ENCODE data around the gene GGCX. TPM values are rescaled to one million over a fixed set of nuclear protein-coding genes. Genes with fewer than 3 reads are reported as not detected.

GGCX gene
- total and polyA plus RNA-seq, 12 donors, result 14.9 to 85.2 (median 44.1) TPM

- Histone ChIP-seq H3K27me3 (no peaks in the 10 kb centered on the region), H3K36me3 (replicated peaks in 1 of 2) (peaks cover 0 to 23% of the 10 kb centered on the region in 2 donors), H3K9me3 (replicated peaks in 1 of 3) (no peaks in the 10 kb centered on the region), H3K27ac (peak overlapping the region; percentile 94 to 100 (median 99)), H3K4me3 (peak overlapping the region; percentile 33 to 82 (median 52)), H3K4me1 (replicated peaks in 1 of 2) (peaks cover 20 to 48% of the 10 kb centered on the region in 2 donors)
- no peak for TF ChIP-seq CTCF (IDR thresholded peaks at IDR 0.05)
- peak in 1 of 2 donors; percentile 19 for TF ChIP-seq POLR2A (IDR thresholded peaks at IDR 0.05)
- intact Hi-C loops (cut with DNase I), result loop anchor here (5.0 kb wide), 1 partner anchor 101 kb away; no protein-coding TSS in a partner anchor
- WGBS, 4 donors, result 3 to 5% (median 4%) methylated on average over 31 to 35 of the region's 35 CpGs
- DNase-seq, result peak; percentile 63 to 86 (median 70)
Observed at GRCh38 chr2:85537600-85538506, 23.4 kb downstream of the GGCX start.

GRCh38 chr2:85536479-85536878 is 24.8 kb downstream of the GGCX start:
- H3K27ac ChIP-seq, result peak overlapping the region in 1 of 5 donors; percentile 100
- peaks cover 17 to 34% of the 10 kb centered on the region in 2 donors for H3K4me1 ChIP-seq (replicated peaks in 1 of 2)
- H3K9me3 ChIP-seq (replicated peaks in 1 of 3), result no peaks in the 10 kb centered on the region
- DNase-seq, result no peak
- intact Hi-C loops (cut with DNase I), result loop anchor here (5.0 kb wide), 1 partner anchor 99 kb away; no protein-coding TSS in a partner anchor
- no peak overlapping the region for H3K4me3 ChIP-seq
- H3K36me3 ChIP-seq (replicated peaks in 1 of 2), result peaks cover 0 to 9% of the 10 kb centered on the region in 2 donors
- H3K27me3 ChIP-seq, result no peaks in the 10 kb centered on the region
- 78 to 86% (median 81%) methylated on average over 3 of the region's 3 CpGs for WGBS, 4 donors
- TF ChIP-seq POLR2A (IDR thresholded peaks at IDR 0.05) (no peak), CTCF (IDR thresholded peaks at IDR 0.05) (no peak)

GRCh38 chr2:85534881-85535280 is 26.4 kb downstream of the GGCX start:
- Histone ChIP-seq H3K27ac (peak overlapping the region in 1 of 5 donors; percentile 100), H3K27me3 (no peaks in the 10 kb centered on the region), H3K4me3 (no peak overlapping the region), H3K4me1 (replicated peaks in 1 of 2) (peaks cover 10 to 23% of the 10 kb centered on the region in 2 donors), H3K9me3 (replicated peaks in 1 of 3) (no peaks in the 10 kb centered on the region), H3K36me3 (replicated peaks in 1 of 2) (no peaks in the 10 kb centered on the region)
- no peak for DNase-seq
- intact Hi-C loops (cut with DNase I), result loop anchor here (5.0 kb wide), 1 partner anchor 98 kb away; no protein-coding TSS in a partner anchor
- WGBS, 4 donors, result 73 to 83% (median 79%) methylated on average over 3 of the region's 3 CpGs
- no peak for TF ChIP-seq POLR2A (IDR thresholded peaks at IDR 0.05)
- TF ChIP-seq CTCF (IDR thresholded peaks at IDR 0.05), result no peak

GRCh38 chr2:85534099-85534498 is 27.2 kb downstream of the GGCX start:
- no peak for DNase-seq
- Histone ChIP-seq H3K27me3 (no peaks in the 10 kb centered on the region), H3K36me3 (replicated peaks in 1 of 2) (no peaks in the 10 kb centered on the region), H3K9me3 (replicated peaks in 1 of 3) (no peaks in the 10 kb centered on the region), H3K4me3 (no peak overlapping the region), H3K4me1 (replicated peaks in 1 of 2) (peaks cover 10 to 23% of the 10 kb centered on the region in 2 donors), H3K27ac (no peak overlapping the region)
- no peak for TF ChIP-seq CTCF (IDR thresholded peaks at IDR 0.05)
- no peak for TF ChIP-seq POLR2A (IDR thresholded peaks at IDR 0.05)
- intact Hi-C loops (cut with DNase I), result no loop called here
- 85 to 89% (median 88%) methylated on average over 3 of the region's 3 CpGs for whole genome bisulfite sequencing, 4 donors

Measured in adrenal gland (tissue), 12 donors.